Activated CD4-positive, alpha-beta T cell treated with anti-CD3 and anti-CD28 coated beads, Interleukin-2, Interleukin-6, amounts not matched to agents 100 ng/mL and 50 ng/mL, durations not matched to agents 16 hours and 8 hours (primary cell): ENCODE results near the gene ABL2.
"Not testable (repeated sequence)": the region's sequence is repeated elsewhere in the genome, so short reads cannot be mapped to it uniquely, and the experiment has no call there.

ENCODE experiments used
- DNase-seq: peaks from one replicate; pipeline ENCODE4 v3.0.0-alpha.2; 2020

Gene ABL2

GRCh38 chr1:179168536-179168935 lies 60.9 kb downstream of the ABL2 start:
- DNase-seq = no peak

GRCh38 chr1:179167955-179168354 lies 61.5 kb downstream of the ABL2 start:
- no peak for DNase-seq

- no peak for DNase-seq
Measured at GRCh38 chr1:179167418-179167777, 62.1 kb downstream of the ABL2 start.

- no peak for DNase-seq
Measured at GRCh38 chr1:179166663-179167417, 62.6 kb downstream of the ABL2 start.

GRCh38 chr1:179164494-179164893 lies 65.0 kb downstream of the ABL2 start:
- DNase-seq = no peak

GRCh38 chr1:179156708-179157107 lies 72.8 kb downstream of the ABL2 start:
- no peak for DNase-seq

- DNase-seq = no peak
Measured at GRCh38 chr1:179156026-179156425, 73.5 kb downstream of the ABL2 start.

- no peak for DNase-seq
Measured at GRCh38 chr1:179155615-179156014, 73.9 kb downstream of the ABL2 start.

GRCh38 chr1:179154437-179154836 lies 75.0 kb downstream of the ABL2 start:
- DNase-seq = no peak

GRCh38 chr1:179153217-179153616 lies 76.3 kb downstream of the ABL2 start:
- no peak for DNase-seq

GRCh38 chr1:179151908-179152682 lies 77.4 kb downstream of the ABL2 start:
- no peak for DNase-seq

- DNase-seq = no peak
Measured at GRCh38 chr1:179146911-179147310, 82.6 kb downstream of the ABL2 start.

GRCh38 chr1:179146476-179146875 lies 83.0 kb downstream of the ABL2 start:
- no peak for DNase-seq

GRCh38 chr1:179145521-179145920 lies 84.0 kb downstream of the ABL2 start:
- no peak for DNase-seq

- DNase-seq = no peak
Measured at GRCh38 chr1:179144626-179145025, 84.9 kb downstream of the ABL2 start.

GRCh38 chr1:179143322-179143721 lies 86.2 kb downstream of the ABL2 start:
- peak; percentile 12 for DNase-seq

- DNase-seq = no peak
Measured at GRCh38 chr1:179142889-179143299, 86.6 kb downstream of the ABL2 start.

GRCh38 chr1:179141592-179142251 lies 87.8 kb downstream of the ABL2 start:
- peak; percentile 20 for DNase-seq

GRCh38 chr1:179138755-179139154 lies 90.7 kb downstream of the ABL2 start:
- not testable (repeated sequence) for DNase-seq

- no peak for DNase-seq
Measured at GRCh38 chr1:179137617-179138255, 91.7 kb downstream of the ABL2 start.

- not testable (repeated sequence) for DNase-seq
Measured at GRCh38 chr1:179135707-179136106, 93.8 kb downstream of the ABL2 start.

GRCh38 chr1:179135168-179135567 lies 94.3 kb downstream of the ABL2 start:
- not testable (repeated sequence) for DNase-seq
